Activated T-cell treated with anti-CD3 and anti-CD28 coated beads for 1 hour (primary cell): ENCODE data around the gene LHFPL4.

Experiments used
- DNase-seq: peaks from one replicate; pipeline ENCODE4 v3.0.0-alpha.2; 2020; ENCODE audit warnings: low read depth

Gene LHFPL4

GRCh38 chr3:9473496-9474065 is 80.0 kb downstream of the LHFPL4 start:
- no peak for DNase-seq

- DNase-seq, result no peak
Measured at GRCh38 chr3:9469986-9470385, 83.6 kb downstream of the LHFPL4 start.

- no peak for DNase-seq
Measured at GRCh38 chr3:9468460-9468859, 85.2 kb downstream of the LHFPL4 start.

GRCh38 chr3:9467451-9467850 is 86.2 kb downstream of the LHFPL4 start:
- no peak for DNase-seq

GRCh38 chr3:9455596-9456131 is 98.0 kb downstream of the LHFPL4 start:
- no peak for DNase-seq

DNA sequence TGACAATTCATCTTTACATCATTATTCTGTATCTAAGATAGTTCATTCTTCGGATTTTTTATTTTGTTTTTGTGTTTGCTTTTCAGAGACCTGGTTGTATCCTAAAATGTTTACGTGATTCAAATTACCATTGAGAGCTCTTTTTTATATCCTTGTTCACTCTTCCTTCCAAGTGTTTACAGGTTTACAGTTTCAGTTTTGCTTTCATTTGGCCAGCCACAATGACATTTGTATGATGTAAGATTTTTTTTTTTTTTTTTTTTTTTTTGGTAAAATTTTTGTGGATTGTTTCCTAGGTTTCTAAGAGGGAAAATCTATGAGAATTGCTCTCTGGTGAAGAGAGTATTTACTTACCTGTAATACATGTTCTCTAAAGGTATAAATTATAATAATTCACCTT is 101.2 kb downstream of the LHFPL4 start:
- DNase-seq, result no peak

DNA sequence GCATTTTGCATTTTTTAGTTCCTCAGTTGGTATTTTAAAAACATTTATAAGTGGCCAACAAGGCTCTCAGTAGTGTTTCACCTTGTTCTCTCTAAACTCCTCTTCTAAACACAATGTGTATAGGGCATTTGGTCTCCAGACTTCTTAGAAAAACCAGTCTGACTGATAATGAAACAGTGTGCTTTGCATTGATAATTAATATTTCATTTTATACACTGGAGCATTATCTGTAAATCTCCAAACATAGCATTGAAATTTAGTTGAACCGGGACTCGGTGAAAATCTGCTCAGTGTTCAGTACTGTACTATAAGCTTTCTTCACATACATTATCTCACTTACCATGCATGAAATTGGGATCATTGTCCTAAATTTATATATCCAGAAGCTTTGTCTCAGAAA is 102.6 kb downstream of the LHFPL4 start:
- no peak for DNase-seq

GRCh38 chr3:9450126-9450525 is 103.5 kb downstream of the LHFPL4 start:
- no peak for DNase-seq

DNA sequence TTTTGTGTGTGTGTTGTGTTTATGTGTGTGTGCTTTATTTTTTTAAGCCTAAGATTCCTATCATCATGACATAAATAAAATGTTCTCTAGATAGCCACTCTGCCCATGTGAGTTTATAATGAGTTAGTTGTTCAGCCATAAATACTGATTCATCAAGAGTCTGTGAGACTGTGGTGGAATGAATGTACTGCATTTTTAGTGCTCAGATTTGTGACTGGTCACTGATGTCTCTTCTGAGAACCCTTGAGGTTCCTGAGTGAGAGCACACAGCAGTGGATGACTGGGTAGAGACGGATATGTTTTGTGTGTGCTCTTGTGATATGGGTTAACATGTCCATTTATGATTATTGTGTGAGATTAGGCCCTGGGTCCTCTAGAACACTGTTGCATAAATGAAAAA is 105.0 kb downstream of the LHFPL4 start:
- no peak for DNase-seq
